ENCODE results near the gene RRP9. TPM values are rescaled to one million over a fixed set of nuclear protein-coding genes. Genes with fewer than 3 reads are reported as not detected.

Gene RRP9
- total and polyA plus RNA-seq, 2 donors (not counting 1 experiment from before 2014, with no cell fraction given), result 16.7 to 21.9 TPM

DNA sequence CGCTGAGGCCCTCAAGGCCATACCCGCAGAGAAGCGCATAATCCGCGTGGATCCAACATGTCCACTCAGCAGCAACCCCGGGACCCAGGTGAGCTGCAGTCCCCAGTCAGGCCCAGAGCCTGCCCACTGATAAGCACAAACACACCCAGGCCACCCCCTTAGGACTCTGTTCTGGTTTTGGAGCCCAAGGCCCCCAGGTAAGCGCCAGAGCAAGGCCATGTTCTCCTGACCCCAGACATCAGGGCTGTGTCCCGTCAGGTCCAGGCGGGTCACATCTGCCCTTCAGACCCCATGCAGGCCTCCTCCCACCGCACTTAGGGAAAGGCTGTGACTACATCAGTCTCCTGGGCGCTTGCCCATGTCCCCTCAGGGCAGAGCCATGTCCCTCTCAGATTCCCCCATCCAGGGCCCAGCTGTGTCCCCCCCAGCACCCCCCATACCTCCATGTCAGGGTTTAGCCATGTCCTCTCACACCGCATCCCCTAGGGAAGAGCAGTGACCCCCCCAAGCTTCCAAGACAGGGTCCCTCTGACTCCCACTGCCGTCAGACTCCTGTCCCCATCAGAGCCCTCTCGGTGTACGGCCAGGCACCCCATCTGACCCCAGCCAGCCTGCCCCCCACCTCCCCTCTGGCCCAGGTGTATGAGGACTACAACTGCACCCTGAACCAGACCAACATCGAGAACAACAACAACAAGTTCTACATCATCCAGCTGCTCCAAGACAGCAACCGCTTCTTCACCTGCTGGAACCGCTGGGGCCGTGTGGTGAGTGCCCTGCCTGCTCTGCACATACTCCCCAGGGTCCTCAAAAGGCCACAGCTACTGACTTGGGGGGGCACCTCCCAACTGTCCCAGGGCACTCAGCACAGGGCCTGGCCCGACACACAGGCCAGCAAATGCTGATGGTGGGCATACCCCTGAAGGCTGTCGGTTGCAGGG, 2.0 kb upstream of the RRP9 start:
- Mint-ChIP-seq H3K9me3 (ENCODE audit: insufficient read depth) (no peaks in the 10 kb centered on the region), H3K4me1 (peaks cover 36% of the 10 kb centered on the region), H3K4me3 (peak overlapping the region; percentile 95), H3K27ac (peak overlapping the region; percentile 59), H3K27me3 (no peaks in the 10 kb centered on the region)
- TF ChIP-seq, protein P1, sequence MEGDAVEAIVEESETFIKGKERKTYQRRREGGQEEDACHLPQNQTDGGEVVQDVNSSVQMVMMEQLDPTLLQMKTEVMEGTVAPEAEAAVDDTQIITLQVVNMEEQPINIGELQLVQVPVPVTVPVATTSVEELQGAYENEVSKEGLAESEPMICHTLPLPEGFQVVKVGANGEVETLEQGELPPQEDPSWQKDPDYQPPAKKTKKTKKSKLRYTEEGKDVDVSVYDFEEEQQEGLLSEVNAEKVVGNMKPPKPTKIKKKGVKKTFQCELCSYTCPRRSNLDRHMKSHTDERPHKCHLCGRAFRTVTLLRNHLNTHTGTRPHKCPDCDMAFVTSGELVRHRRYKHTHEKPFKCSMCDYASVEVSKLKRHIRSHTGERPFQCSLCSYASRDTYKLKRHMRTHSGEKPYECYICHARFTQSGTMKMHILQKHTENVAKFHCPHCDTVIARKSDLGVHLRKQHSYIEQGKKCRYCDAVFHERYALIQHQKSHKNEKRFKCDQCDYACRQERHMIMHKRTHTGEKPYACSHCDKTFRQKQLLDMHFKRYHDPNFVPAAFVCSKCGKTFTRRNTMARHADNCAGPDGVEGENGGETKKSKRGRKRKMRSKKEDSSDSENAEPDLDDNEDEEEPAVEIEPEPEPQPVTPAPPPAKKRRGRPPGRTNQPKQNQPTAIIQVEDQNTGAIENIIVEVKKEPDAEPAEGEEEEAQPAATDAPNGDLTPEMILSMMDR (IDR thresholded peaks at IDR 0.05), result no peak
- no peak for TF ChIP-seq EZH2 (IDR thresholded peaks at IDR 0.05; ENCODE audit: borderline replicate concordance, insufficient read depth, low read depth, low read length, poor library complexity, severe bottlenecking)
- Histone ChIP-seq H3K4me2 (replicated peaks; ENCODE audit: low read depth, low read length, poor library complexity, severe bottlenecking) (peak overlapping the region; percentile 96), H3K9ac (ENCODE audit: low read length) (no peak overlapping the region), H3K4me1 (ENCODE audit: control insufficient read depth in 2 of 2, insufficient read depth in 2 of 2, low read length in 2 of 2) (peaks cover 22 to 26% of the 10 kb centered on the region in 2 donors), H3K9me3 (ENCODE audit: control extremely low read depth in 1 of 3, control insufficient read depth in 2 of 3, insufficient read depth in 1 of 3, low read length in 2 of 3) (no peaks in the 10 kb centered on the region), H3K27ac (ENCODE audit: low read length in 2 of 2) (no peak overlapping the region), H3K36me3 (replicated peaks in 1 of 2; ENCODE audit: control extremely low read depth in 1 of 2, control insufficient read depth in 1 of 2, extremely low read depth in 1 of 2, insufficient read depth in 2 of 2, low read length in 1 of 2) (peaks cover 0 to 10% of the 10 kb centered on the region in 2 experiments), H4K20me1 (ENCODE audit: control insufficient read depth, insufficient read depth, low read length, poor library complexity, severe bottlenecking) (no peaks in the 10 kb centered on the region), H3K79me2 (ENCODE audit: control insufficient read depth, insufficient read depth, low read length) (peaks cover 21% of the 10 kb centered on the region), H2AFZ (ENCODE audit: insufficient read depth, low read depth, low read length, poor library complexity, severe bottlenecking) (peak overlapping the region; percentile 92), H3K4me3 (ENCODE audit: control extremely low read depth in 1 of 5, extremely low read depth in 1 of 5, insufficient read depth in 1 of 5, low read depth in 2 of 5, low read length in 4 of 5) (no peak overlapping the region), H3K27me3 (replicated peaks in 1 of 4; ENCODE audit: control extremely low read depth in 1 of 4, control insufficient read depth in 3 of 4, insufficient read depth in 4 of 4, low read length in 3 of 4) (no peaks in the 10 kb centered on the region)
- ChIA-PET POLR2A (interaction anchor here (0.6 to 2.5 kb wide), 2 partner anchors 30 to 512 kb away, joined by 3 to 13 read pairs; partner anchors contain the start of genes ABHD14A, ABHD14B and NISCH), CTCF (interaction anchor here (0.8 to 3.4 kb wide), 7 partner anchors 19 to 217 kb away, joined by 3 to 45 read pairs (median 6); partner anchors contain the start of genes ABHD14A, ABHD14B and PCBP4)
- DNase-seq (peak; percentile 30), ATAC-seq (ENCODE audit: low read depth) (no peak)
- WGBS (ENCODE audit: insufficient coverage), result 96% methylated on average over 21 of the region's 21 CpGs
- intact Hi-C loops (cut with micrococcal nuclease), result loop anchor here (5.0 kb wide), 2 partner anchors 261 to 556 kb away; partner anchors contain the start of gene MANF

All from B cell (primary cell).